Activated T-cell treated with anti-CD3 and anti-CD28 coated beads for 48 hours (primary cell): ENCODE results near the gene CD46.

Source experiments
- DNase-seq: peaks from one replicate; pipeline ENCODE4 v3.0.0-alpha.2; 2020; ENCODE audit warnings: low read depth

Gene CD46

DNA sequence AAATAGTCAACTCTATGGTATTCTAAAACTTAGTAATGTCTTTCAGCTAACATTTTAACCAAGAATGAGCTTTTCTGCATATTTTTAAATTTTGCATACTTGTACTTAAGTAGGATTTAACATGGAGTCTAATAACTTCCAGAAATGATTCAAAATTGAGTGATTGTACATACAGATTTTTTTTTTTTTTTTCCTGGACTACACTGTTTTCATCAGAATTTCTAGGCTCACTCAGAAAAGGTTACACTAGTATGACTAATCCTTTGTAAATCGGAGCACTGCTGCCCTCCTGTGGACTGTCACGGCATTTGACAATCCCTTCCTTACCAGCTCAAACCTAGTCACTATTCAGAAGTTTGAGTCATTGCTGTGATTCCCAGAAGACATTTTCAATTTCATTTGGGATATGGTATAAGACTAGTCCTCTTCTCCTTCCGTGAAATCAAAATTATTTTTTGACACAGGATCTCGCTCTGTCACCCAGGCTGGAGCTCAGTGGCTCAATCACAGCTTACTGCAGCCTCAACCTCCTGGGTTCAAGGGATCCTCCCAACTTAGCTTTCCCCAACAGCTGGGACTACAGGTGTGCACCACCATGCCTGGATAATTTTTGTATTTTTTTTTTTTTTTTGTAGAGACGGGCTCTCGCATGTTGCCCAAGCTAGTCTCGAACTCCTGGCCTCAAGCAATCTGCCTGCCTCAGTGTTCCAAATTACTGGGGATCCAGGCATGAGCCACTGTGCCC is 45.5 kb downstream of the CD46 start:
- DNase-seq = peak; percentile 69

DNA sequence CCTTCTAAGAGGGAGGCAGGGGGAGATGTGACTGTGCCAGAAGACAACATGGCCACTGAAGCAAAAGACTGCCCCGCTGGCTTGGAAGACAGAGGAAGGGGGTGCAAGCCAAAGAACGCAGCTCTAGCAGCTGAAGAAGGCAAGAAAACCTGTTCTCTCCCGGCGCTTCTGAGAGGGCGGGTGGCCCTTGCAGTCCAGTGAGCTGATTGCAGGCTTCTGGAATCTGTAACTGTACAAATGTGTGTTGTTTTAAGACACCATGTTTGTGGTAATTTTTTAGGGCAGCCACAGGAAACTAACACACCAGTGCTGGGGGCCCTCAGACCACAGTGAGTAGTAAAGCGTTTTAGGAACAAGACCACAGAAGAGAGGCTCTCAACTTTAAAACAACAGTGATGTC is 47.0 kb downstream of the CD46 start:
- no peak for DNase-seq

DNA sequence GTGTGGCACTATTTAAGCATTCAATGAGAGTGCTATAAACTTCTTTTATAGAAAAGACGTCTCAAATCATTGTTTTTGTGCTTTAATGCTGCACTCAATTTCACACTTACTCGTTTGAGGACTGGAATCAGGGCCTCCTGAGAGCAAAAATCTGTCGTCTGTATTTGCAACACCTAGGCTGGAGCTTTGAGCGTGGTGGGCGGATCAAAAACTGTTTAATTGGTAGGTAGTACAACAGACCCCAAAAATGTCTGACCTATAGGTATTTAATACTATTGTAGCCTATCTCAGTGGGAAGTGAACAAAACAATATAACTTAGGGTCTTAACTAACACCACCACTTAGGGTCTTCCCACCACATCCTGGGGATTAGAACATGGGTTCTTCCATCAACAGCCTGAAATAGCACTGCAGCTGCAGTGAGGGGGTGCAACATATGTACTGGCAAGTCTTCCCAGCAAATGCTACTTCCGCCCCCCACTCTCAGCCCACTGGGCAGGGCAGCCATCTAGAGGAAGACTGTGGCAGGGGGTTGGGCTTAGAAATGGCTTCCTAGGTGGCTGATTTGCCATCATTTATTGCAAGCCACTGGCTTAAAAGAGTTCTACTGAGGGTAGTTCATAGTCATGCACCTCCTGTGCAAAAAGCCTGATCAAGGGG is 48.3 kb downstream of the CD46 start:
- DNase-seq = no peak

DNA sequence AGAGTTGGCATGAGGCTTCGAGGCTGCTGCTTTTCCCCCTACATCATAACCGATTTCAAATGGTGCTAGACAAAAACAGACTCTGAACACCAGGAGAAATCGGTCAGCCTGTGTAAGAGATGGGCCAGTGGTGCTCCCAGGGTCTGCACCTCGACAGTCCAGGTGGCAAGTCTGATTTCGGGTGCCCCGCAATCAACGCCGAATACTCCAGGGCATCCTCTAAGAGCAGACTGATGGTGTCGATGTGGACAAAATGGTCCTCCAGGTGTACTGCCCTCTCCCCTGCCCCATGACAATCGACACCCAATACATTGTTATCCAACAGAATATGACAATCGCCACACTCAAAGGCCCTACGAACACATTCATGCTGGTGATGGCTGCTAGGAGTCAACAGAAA is 50.0 kb downstream of the CD46 start:
- no peak for DNase-seq

DNA sequence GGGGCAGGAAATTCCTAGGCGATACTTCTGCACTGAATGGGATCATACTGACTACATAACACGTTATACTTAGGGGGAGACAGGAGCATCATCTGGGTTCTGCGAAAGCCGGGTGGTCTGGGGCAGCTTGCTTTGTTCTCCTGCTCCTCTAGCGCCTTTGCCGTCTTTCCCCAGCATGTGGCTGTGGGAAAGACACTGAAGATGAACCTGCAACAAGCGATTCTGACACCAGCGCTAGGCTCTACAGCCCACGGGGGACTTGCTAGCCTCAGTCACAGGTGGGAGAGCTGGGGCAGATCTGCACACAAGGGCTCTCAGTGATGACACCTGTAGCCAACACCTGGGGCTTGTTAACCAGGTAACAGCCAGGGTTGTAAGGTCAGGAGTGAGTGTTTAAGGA is 51.8 kb downstream of the CD46 start:
- no peak for DNase-seq

DNA sequence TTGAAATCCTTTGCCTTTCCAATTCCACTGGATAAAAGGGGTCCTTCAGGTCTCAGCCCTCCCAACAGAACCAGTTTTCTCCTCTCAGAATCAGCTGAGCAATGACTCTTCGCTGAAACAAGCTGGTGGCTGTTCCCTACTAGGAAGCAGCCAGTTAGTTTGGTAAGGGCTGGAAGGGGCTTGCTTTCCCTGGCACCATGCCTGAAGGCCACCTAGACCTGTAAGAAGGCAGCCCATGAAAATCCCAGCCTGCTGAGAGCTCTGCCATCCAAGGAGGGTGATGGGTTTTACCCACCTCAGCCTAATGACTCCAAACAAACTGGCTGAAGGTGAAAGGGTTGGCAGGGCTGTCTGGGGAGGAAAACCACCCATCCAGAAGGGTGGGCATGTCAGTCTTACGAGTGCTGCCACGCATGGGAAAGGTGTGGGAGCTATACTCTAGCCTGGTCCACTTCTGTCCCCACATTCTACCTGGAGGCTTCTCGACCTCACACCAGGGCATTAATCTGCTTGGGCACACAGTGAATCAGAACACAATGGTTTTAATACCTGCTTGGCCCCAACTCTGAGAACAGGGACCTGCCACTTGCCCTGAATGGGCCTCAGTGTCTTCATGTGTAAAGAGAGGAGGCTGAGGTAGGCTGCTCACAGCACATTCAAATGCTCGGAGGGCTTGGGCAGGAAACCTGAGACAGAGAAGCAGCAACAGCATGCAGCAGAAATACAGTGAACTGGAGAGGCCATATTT is 53.0 kb downstream of the CD46 start:
- DNase-seq = no peak

DNA sequence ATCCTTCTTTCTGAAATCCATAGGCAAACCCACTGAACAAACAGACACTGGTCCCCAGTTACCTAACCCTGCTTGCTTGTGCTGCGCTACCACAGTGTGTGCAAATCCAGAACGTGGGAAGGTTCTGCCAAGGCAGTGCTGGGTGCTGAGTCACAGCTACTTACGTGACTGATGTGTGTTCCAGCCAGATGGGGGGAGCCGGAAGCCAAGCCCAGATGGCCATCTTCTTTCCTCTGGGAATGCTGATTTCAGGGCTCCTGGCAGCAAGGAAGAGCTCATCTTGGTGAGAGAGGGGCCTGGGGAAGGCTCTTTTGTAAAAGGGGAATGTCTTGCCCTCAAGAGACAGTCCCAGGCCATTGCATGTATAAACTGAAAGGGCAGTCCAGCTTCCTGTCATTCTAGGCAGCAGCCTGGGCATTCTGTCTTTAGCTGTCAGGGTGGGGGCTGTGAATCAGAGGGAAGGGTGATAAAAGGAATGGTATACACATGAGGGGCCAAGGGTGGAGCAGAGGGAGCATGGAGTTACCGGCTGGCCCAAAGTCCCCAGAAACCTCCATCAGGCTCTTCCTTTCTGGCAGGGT is 54.1 kb downstream of the CD46 start:
- no peak for DNase-seq

DNA sequence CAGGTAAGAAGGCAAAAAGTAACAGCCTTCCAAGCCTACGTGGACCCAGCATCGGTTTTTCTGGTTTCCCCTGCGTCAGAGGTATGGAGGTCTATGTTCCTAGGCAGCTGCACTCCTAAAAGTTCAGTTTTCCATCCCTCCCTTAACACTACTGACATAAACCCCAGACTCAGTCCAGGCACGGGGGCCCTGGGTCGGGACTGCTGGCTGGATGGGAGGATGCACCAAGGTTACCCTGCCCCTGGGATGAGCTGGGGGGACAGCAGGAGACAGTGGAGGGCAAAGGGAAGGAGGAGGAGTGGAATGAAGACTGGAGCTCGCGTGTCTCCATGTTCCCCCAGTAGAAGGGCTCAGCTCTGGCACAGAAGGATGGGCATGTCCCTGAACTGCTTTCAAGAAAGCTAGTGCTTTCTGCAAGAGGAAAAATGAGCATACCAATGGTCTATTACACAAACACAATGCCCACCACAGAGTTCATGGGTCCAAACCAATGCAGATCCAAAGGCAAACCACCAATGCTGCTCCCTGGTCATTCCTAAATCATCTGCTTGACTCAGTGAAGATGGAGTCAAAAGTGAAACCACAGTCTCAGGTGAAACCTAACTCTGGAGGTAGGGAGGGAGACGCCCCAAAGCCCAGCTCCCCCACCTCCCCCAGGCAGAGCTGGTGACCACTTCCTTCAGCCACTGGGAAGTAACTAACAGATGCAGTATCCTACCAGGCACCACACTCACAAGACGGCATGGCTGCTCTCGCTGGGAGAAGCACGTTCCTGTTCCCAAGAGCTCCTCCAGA is 54.9 kb downstream of the CD46 start:
- DNase-seq = no peak

DNA sequence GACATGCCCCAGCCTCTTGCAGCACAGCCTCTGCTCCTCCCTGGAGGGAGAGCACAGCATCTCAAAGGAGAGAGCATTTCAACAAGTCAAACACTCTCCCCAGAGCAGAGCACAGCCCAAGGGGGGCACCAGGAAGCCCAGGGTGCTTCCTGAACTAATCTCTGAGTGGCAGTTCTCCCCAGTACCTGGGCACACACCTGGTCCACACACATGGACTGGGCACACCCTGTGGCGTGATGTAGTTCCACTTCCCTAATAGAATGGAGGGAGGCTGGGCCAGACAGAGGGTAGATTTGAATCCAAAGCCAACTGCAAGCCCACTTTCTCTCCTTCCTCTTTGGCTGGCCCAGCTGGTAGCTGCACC is 55.5 kb downstream of the CD46 start:
- DNase-seq = no peak

DNA sequence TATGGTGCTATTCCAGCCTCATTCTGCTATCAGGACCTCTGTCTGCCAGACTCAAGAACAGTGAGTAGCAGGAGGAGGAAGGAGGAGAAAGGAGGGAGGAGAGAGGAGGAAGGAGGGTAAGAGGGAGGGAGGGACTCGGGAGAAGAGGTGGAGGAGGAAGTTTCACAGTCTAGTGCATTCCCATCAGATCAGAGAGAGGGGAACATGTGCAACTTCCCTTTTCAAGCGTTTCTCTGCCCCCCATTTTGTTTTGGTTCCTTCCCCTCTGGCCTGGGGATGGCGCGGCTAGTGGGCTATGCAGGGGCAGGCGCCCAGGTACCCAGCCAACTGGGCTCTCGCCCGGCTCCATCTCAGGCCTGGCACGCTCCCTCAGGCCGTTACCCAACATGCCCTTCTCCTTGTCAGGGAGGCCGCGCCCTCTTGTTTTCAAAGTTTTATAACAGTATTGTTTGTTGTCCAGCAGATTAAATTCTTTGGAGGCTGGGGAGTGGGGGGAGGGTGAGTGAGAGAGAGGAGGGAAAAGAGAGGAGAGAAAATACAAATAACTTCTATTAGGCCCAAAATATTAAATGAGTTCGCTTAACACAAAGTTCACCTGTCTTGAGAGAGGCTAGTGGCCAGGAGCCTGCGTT is 56.0 kb downstream of the CD46 start:
- no peak for DNase-seq

DNA sequence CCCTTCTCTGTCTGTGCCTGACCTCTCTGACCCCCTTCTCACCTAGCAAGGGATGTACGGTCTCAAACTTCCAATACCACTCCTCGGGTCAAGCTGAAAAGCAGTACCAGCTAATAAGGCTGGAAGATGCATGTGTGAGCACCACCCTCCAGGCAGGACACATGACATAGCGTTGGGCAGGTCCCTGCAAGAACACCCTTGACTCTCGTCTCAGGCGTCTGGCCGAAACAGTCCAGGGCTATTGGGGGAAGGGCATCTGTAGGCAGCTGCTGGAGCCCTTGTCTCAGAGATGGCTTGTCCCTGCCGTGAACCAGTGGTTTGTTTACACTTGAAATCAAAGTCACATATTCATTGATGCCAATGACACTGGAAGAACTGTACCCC is 56.5 kb downstream of the CD46 start:
- DNase-seq = no peak

DNA sequence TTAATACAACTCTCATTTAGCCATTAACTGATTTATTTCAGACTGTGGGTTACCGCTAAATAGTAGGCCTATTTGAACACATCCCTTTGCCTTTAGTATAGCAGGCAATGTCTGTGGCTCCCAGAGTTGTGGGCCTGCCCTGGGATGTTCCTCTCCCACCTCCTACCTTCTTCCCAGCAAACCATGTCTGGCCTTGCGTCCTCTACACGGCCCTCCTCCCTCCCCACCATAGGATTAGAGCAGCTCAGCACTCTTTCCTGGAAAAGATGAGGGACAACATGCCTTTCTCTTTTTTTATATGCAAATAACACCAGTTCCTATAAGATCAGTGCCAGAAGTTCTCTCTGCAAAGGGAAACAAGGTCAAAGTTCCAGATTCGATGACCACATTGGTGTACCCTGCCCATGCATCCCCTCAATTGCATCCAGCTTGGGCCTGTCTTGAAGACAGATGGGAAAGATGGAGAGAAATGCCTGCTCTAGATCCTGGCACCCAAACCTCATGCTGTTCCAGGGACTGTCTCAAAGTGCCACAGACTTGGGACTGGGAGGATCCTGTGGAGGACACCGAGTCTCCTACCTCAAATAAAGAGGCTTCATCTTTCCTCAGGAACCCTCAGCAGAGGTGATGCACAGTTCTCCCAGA is 57.2 kb downstream of the CD46 start:
- DNase-seq = no peak

DNA sequence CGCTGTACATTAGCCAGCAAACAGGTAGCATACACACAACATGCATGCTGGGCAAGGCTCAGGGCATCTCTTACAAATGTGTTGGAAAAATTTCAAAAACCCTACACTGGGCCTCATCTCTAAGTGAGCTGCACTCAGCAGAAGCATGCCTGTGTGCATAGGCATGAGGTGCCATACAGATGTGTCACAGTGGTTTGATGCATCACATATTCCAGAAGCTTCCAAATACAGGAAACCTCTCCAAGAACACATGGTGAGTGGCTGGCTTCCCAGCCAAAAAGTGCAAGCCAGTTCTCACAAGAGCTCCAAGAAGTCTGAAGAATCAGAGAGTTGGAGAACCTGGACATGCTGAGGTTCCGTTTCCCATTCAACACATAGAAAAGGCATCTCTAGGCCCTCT is 58.3 kb downstream of the CD46 start:
- no peak for DNase-seq

DNA sequence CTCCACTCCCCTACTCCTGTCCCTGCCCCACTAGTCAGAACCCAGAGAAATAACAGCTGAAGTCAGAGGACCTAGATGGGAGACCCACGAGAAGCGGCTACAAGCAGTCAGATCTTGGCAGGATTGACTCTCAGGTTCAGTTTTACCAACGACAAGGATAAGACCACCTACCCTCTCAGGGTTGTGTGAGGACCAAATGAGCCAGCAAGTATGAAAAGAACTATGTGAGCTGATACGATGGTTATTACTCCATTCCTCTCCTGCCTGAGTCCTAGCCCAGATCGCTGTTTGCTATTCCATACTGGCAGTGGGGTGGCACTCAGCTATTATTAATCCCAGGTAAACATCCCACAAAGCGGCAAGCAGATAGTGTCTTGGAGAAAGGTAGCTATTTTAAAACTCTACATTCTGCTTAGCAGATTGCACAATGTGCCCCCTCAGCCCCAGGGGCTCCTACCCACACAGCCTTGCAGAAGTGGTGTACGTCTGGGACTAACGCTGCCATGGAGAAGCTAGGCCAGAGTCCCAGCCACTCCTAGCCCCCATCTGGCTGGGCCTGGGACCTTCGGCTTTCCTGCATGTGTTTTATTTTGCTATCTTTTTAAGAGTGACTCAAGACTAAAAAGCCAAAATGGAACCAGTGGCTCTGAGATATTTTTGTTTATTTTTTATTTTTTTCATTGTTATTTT is 58.9 kb downstream of the CD46 start:
- no peak for DNase-seq

DNA sequence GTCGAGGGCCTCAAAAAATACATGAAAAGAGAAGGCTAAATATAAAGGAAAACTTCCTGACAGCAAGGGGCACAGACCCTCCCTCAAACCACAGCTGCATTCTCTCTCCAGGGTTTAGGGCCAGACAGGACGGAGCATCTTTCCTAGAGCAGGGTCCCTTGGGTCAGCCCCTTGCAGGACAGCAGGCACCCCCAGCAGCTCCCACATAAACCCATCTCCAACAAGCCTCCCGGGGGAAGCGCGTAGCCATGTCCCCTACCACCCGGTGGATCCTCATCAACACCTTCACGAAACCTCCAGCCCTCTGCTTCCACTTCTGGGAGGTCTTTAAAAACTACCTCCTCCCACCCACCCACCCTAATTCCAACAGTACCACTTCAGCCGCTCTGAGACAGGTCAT is 59.5 kb downstream of the CD46 start:
- DNase-seq = no peak

DNA sequence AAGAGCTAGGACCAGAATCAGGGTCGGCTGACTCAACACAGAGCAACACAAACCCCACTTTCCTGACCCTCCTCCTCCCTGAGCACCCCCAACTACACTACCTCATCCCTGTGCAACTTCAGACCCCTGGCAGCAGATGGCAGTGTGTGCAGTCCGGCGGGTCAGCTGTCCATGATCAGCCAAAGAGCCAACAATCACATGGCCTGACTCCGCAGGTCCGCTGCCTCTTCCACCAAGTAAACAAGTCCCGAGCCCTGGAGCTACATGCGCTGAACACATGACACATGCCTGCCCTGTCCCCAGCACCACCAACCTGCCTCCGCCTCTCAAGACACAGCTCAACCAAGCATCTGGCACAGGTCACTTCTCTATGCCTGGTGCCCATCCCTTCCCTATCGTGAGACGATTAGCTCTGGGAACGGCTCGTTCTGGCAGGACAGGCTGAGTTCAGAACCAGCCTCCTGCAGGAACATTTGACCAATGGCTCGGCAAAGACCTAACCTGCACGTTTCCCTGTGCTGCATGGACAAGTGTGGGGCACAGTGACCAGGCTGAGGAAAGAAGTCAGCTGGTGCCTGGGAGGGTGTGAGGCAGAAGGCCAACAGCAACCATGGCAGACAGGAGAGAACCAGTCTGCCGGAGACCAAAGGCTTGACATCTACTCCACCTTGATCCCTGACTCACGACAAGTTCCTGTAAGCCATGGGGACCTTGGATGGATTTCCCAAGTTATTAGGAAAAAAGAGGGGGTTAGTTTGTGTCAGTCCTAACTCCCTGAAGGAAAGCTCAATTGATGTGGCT is 60.3 kb downstream of the CD46 start:
- DNase-seq = no peak

DNA sequence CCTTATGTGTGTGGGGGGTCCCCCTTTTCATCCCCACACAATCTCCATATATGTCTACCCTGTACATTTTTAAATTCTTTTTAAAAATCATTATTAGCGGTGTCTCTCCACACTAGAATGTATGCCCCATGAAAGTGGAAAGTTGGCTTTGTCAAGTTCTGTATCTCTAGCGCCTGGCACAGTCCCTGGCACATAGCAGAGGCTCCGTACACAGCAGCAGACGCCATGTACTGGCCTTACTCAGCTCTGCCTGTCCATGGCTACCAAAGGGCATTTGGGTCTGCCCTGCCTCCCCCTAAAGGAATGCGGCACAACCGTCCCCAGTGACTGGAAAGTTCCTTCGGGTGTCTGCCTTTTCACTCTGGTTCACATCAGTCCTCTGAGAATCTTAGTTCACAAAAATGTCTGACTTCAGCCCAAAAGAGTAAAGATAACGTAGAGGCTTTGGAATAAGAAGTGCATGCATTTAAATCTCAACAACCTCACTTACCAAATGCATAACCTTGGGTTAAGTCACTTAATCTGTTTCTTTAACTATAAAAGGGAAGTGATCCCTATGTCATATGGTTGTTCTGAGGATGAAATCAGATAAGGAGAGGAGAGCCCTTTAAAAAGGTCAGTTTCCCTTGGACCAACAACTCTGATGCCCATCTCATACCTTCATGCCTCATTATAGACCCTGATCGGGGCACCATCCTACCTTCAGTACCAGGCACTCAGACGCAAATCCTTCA is 61.1 kb downstream of the CD46 start:
- no peak for DNase-seq

DNA sequence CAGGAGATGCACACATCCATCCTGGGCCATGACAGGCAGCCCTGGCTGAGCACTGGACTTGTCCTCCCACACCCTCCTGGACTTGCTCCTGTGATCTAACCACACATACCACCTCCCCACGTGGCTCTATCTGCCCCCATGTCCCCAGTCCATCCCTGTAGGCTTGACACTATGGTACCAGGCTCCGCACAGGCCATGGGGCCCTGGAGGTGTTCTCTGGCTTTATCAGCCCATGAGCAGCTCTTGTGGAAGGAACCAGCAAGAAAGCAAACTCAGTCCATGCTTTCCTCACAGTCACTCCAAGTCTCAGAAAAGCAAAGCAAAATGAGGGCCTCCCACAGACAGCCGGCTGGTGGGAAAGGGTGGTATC is 61.6 kb downstream of the CD46 start:
- no peak for DNase-seq

DNA sequence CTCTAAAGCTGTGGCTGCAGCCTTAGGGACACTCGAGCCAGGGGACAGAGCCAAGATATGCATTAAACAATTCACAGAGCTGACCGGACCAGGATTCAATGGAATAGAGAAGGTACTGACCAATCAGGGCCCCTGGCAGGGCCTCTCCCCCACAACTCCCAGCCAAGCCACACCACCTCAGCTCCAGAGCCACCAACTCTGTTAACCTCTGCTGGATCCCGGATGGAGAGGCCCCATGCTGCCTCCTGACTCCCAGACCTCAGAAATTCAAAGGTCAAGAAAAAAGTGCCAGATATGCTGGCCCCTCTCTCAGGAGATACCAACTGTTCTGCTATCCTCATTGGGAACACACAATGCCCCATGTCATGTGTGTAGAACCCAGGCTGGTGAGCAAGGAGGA is 62.1 kb downstream of the CD46 start:
- DNase-seq = no peak
